Measurements from ENCODE around the gene MAGI2. TPM values are rescaled to one million over a fixed set of nuclear protein-coding genes. Genes with fewer than 3 reads are reported as not detected.

Gene MAGI2
- total and polyA plus RNA-seq, 2 of the 13 experiments (the other 11 are each of a cell fraction or from before 2014, with no cell fraction given) = 1.5 to 3.8 TPM

DNA sequence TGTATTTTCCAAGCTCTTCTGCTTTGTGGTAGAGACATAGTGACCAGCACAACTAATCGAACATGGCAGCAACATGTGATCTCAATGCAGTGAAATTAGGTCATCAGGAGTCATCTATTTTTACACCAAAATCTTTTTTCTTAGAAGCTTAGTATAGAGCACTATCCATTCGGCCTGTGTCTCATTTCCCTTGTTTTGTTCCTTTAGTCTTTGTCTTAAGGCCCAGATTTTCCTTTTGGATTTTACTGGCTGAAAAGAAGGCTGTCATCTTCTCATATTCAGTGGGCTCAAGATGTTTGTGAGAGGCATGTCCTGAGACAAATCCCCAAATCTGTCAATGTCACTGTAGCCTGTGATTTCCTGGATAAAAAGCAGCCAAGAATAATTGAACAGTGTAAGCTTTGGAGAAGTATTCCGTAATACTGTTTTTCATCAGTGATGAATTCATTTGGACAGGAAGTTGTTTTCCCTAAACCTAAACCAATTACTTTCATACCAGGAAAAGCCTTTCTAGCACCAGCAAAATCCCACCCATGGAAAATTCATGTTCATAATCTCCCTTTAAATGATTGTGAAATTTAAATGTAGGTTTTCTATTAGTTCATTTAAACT is 55.2 kb downstream of the MAGI2 start (continued):
- TF ChIP-seq PAWR (CRISPR knock-in tag; IDR thresholded peaks at IDR 0.05; ENCODE audit: borderline replicate concordance) (no peak), ZFY (CRISPR knock-in tag; IDR thresholded peaks at IDR 0.05) (no peak), CENPBD1 (CRISPR knock-in tag; IDR thresholded peaks at IDR 0.05; ENCODE audit: borderline replicate concordance, low read depth) (no peak), ZFP62 (CRISPR knock-in tag; IDR thresholded peaks at IDR 0.05) (no peak), NFKB2 (CRISPR knock-in tag; IDR thresholded peaks at IDR 0.05; ENCODE audit: borderline replicate concordance) (no peak), KMT2A (CRISPR knock-in tag; IDR thresholded peaks at IDR 0.05) (no peak), ZNF687 (CRISPR knock-in tag; IDR thresholded peaks at IDR 0.05) (no peak), STAT5B (CRISPR knock-in tag; IDR thresholded peaks at IDR 0.05) (no peak), ZNF235 (CRISPR knock-in tag; IDR thresholded peaks at IDR 0.05; ENCODE audit: borderline replicate concordance) (no peak), ZUFSP (CRISPR knock-in tag; IDR thresholded peaks at IDR 0.05; ENCODE audit: borderline replicate concordance) (no peak)
- TF ChIP-seq, protein P1, sequence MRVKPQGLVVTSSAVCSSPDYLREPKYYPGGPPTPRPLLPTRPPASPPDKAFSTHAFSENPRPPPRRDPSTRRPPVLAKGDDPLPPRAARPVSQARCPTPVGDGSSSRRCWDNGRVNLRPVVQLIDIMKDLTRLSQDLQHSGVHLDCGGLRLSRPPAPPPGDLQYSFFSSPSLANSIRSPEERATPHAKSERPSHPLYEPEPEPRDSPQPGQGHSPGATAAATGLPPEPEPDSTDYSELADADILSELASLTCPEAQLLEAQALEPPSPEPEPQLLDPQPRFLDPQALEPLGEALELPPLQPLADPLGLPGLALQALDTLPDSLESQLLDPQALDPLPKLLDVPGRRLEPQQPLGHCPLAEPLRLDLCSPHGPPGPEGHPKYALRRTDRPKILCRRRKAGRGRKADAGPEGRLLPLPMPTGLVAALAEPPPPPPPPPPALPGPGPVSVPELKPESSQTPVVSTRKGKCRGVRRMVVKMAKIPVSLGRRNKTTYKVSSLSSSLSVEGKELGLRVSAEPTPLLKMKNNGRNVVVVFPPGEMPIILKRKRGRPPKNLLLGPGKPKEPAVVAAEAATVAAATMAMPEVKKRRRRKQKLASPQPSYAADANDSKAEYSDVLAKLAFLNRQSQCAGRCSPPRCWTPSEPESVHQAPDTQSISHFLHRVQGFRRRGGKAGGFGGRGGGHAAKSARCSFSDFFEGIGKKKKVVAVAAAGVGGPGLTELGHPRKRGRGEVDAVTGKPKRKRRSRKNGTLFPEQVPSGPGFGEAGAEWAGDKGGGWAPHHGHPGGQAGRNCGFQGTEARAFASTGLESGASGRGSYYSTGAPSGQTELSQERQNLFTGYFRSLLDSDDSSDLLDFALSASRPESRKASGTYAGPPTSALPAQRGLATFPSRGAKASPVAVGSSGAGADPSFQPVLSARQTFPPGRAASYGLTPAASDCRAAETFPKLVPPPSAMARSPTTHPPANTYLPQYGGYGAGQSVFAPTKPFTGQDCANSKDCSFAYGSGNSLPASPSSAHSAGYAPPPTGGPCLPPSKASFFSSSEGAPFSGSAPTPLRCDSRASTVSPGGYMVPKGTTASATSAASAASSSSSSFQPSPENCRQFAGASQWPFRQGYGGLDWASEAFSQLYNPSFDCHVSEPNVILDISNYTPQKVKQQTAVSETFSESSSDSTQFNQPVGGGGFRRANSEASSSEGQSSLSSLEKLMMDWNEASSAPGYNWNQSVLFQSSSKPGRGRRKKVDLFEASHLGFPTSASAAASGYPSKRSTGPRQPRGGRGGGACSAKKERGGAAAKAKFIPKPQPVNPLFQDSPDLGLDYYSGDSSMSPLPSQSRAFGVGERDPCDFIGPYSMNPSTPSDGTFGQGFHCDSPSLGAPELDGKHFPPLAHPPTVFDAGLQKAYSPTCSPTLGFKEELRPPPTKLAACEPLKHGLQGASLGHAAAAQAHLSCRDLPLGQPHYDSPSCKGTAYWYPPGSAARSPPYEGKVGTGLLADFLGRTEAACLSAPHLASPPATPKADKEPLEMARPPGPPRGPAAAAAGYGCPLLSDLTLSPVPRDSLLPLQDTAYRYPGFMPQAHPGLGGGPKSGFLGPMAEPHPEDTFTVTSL (CRISPR knock-in tag; IDR thresholded peaks at IDR 0.05; ENCODE audit: borderline replicate concordance) = no peak
